Stimulated activated naive CD4-positive, alpha-beta T cell treated with Interleukin-2 at 50 U/mL for 16 hours (primary cell): Measurements from ENCODE around the gene ATXN10.

Source experiments
- DNase-seq: peaks from one replicate; lab custom pipeline; 2025; lab: John Stamatoyannopoulos, UW

Gene ATXN10

DNA sequence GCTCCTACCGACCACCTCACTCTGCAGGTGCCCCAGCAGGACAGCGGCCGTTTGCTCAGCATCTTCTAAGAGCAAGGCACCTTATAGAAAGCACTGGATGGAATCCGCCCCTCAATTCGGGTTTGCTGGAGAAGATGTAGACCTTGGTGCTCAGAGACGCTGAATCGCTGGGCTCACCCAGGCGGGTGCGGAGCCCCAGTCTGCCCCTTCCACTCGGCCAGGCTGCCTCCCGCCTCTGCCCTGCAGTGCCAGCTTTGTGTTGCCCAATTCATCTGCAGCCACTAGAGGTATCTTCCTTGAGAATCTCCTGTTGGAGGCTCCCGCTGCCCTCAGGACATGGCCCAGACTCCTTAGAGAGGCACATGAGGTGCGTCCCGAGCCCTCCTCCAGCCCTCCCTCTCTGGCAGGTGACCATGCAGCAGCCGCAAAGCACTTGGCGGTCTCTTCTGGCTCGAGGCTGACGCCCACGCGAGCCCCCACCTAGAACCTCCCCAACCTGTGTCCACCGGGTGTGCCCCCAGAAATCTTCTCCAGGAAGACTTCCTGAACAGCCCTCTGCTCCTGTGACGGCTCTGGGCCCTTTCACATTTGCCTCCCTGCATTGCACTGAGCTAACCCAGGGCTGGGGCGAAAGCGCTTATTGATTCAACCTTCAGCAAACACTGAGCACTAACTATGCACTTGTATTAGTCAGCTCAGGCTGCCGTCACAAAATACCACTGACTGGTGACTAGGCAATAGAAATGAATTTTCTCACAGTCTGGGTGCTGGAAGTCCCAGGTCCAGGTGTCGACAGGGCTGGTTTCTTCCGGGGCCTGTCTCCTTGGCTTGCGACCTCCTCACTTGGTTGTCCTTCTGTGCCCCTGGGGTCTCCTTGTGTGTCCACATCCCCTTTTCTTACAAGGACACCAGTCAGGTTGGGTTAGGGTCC lies 187.9 kb downstream of the ATXN10 start:
- DNase-seq = no peak

DNA sequence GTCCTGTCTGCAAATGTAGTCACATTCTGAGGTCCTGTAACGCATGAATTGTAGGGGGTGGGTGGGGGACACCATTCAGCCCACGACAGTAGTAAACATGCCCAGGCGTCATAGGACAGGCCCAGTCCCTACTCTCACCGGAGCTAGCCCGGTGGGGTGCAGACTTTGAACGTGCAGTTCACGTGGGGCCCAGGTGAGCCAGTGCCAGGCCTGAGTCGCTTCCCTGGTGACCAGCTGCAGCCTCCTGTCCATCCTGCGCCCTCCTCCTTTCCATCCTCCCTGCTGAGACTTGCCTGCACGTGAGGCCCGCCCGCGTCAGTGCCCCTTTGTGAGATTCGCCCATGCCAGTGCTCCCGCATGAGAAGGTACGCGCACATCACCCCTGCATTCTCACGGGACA lies 188.6 kb downstream of the ATXN10 start:
- no peak for DNase-seq

DNA sequence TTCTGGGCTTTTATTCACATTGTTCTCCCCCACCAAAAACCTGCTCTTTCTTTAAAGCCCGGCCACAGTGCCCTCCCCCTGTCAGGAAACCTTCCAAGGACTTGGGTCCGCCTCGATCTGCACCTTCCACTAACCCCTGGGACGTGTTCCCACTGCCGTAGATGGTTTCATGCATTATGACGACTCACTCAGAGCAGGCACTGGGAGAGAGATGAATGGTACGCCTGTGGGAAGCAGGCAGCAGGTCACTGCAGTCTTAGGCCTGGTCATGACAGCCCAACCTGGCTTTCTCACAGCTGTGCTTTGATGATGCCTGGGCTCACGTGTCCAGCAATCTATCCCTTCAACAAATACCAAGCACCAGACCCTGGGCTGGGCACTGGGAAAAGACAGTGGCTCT lies 189.6 kb downstream of the ATXN10 start:
- no peak for DNase-seq

DNA sequence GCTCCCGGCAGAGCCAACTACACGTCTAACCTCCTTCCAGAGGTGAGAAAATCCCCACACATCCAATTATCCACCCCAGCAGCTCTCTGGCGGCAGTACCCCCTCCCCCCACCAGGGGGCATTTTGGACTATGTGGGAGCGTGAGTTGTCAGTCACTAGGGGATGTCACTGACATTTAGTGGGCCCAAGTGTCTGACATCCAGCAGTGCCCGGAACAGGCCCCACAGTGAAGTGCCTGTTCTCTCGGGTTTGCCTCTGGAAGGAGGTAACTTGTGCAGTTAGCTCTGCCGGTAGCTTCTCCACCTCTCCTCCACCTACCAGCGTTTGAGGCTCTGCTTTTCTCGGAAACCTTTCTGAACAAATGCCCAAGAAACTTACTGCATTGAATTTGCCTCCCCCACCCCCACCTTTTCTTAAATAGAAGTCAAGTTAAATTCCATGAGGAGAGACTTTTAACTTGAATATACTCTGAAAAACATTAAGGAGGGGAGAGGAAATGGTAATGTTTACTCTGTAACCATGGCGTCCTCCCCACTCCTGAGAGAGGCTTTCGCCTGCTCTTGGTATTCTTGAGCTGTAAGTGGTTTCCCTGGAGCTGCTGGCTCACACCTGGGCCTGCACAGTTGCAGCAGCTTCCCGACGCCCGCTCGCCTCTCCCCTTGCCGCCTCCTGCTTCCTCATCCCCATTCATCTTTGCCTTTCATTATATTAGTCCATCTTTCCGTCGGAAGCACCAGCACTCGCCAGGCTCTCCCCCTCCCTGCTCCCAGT lies 192.5 kb downstream of the ATXN10 start:
- DNase-seq = peak; percentile 49

DNA sequence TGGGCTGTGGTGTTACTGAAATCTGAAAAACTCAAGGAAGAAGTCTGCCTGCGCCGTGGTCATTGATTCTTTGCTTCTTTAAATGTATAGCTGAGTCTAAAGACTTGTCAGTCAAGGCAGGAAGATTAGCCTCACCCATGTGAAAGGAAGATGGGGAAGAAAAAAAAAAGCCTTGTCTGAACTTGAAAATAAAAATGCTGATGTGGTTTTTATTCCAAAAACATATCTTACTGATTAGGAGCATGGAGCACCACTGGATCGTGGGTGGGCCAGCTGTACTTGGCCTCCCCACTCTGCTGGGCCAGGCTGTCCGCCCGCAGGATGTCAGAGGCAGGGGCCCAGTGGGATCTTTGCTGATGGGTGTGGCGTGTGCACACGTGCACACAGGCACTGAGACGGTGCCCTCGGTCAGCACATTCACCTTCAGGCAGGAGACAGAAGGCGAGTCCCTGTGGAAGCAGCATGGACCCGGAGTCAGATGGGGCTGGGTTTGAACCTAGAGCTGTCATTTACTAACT lies 193.4 kb downstream of the ATXN10 start:
- DNase-seq = no peak

DNA sequence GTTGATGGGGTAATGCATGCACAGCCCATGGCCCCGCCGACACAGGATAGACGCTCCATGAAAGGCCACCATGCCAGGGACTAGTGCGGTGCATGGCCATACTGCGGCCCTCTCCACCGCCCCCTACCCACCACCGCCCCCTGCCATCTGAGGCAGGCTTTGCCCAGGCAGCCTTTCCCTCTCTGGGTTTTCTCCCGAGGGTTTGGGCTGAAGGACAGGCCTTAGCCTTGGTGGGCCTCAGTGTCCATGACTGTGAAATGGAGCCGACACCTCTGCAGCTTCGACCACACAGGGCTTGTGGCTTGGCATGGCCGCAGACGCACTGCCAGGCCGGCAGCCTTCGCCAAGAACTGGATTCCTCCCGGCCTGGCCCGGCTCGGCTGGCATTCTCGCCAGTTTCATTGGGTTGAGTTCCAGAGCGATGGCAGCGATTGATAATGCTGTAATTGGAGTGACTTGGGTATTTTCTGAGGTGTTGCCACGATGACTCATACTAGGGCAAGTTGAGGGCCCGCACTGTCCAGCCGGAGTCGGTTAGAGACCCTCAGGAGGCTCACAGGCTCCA lies 194.0 kb downstream of the ATXN10 start:
- no peak for DNase-seq

DNA sequence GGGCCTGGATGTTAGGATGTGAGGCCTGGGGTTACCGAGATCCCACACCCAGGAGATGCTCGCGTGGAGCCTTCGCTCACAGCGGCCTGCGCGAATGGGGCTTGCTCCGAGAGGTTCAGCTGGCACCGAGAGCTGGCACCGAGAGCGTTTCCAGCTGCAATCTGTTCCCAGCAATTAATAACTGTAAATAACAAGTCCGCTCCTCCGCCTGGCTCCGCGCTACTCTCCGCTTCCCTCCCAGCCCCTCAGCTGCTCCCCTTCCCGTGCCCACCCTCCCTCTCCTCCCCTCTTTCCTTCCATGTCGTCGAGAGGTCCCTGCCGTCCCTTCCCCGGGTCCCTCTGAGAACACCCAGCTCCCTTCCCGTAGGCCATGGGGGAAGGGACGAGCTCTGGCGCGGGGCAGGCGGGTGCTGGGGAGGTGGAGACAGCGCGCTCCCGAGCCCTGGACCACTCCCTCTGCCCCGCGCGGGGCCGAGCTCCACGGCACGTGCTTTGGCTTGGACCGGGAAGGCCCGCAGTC lies 194.6 kb downstream of the ATXN10 start:
- no peak for DNase-seq

DNA sequence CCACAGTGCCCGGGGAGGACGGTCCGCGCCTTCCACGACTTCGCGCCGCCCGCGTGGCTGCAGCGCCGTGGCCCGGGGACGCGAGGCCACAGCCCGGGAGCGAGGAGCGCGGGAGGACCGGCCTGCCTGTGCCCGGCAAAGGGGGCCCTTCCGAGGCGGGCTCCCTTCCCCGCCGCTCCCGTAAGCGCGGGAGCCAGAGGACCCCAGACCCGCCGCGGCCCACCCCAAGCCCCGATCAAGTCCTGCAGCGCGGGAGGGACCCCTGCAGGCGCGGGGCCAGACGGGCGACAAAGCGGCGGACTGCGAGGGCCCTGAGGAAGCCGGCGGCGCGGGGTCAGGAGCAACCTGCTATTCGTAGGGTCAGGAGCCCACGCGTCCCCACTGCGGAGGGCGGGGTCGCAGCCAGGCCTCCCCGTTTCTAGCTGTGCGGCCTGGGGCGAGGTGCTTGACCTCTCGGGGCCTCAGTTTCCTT lies 195.0 kb downstream of the ATXN10 start:
- DNase-seq = no peak

DNA sequence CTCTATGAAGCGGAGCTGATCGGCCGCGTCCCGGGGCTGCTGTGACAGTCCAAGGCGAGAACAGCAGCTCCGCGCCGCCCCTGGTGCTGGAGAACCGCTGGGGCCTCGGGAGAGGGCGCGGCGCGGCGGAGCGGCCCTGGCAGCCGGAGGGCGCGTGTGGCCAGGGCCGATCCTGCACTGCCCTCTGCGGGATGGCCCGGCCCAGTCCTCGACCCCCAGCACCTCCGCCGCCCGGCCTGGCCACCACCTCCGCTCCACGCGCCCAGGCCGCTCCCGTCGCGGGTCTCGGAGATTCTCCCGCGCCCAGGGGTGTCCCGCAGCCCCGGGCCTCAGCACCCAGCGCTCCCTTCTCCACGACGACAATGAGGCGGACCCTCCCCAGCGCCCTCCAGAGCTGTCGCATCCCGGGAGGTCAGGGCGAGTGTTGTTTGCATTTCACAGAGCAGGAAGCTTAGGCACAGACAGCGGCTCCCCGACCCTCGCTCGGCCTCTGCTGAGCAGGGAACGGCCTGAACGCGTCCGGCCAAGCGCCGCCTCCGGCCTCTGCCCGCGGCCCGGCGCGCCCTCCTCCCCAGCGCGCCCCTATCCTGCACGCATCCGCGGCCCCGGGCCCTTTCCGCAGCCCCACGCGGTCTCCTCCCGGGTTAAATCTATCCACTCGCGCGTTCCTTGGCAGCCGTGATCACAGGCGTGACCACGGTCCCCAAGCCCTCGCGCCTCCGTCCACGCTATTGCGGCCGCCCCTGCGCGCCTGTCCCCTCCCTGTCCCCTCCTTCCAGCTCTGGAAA lies 195.7 kb downstream of the ATXN10 start:
- DNase-seq = no peak

DNA sequence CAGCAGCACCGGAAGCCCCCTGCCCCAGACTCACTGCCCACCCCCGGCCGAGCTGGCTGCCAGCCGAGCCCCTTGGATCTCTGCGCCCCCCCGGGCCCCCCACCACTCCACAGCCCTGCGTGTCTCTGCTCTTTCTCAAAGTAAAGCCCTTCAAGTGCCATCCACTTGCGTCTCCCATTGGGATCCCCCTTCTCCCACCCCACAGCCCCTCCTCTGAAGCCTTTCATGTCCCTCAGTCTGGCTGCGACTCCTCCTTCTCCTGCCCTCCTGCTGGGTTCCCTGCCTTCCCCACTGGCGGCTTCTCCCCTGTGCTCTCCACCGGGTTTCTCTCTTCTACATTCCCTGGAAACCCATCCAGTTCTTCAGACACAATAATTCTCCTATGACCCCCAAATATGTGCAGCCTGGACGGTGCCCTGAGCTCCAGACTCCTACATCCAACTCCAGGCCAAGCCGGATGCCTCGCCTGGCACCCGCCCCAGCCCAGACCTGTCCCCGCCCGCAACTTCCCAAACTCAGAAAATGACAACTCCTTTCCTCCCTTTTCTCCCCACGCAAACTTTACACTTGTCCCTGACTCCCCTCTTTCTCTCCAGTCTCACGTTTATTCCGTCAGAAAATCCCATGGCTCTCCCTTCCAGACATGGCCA lies 196.4 kb downstream of the ATXN10 start:
- no peak for DNase-seq

DNA sequence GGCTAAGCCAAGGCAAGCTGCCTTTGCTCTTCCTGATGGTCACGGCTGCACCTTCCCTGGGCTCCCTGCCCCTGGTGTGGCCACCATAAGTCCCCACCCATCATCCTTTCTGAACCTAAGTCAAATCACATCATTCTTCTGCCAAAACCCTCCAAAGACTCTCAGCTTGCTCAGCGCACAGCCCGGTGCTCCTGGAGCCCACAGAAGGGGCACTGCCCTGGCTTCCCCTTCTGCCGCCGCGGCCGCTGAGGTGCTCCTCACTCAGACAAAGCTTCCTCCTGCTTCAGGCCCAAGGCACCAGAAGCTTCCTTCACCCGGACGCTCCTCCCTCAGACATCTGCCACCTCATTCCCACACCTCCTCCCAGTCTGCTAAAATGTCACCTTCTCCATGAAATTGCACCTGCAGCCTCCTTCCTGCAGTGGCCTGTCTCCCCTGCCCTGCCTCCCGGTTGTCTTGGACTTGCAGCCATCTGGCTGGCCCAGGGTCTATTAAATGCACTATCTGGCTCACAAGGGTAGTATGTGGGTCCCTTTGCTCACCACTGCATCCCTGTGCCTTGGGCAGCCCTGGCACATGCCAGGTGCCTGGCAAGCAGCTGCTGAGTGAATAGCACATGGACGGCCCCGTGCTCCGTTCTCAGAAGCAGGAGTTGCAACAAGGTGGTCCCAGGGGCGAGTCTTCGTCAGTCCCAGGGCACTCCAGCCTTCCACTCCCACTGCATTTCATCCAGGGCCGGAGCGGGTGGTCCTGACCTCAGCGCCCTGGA lies 197.1 kb downstream of the ATXN10 start:
- DNase-seq = no peak

DNA sequence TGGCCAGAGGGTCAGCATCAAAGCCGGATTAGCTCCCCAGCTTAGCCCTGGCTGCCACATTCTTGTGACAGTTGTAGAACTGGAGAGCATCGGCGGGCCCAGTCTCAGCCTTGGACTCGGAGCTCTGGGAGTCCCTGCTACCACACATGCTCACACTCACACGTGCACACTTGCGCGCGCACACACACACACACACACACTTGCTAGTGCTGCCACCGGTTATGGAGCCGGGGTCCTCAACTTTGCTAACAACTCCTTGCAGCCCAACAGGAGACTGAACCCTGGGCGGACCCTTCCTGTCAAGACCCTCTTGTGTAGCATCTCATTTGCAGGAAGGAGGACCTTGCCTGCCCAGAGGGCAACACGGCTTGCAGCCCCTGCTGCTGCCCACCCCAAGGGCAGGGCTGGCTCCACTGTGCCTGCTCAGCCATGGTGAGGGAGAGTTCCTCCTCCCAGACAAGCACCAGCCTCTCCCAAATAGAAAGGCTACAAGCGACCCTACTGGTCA lies 197.8 kb downstream of the ATXN10 start:
- DNase-seq = no peak

DNA sequence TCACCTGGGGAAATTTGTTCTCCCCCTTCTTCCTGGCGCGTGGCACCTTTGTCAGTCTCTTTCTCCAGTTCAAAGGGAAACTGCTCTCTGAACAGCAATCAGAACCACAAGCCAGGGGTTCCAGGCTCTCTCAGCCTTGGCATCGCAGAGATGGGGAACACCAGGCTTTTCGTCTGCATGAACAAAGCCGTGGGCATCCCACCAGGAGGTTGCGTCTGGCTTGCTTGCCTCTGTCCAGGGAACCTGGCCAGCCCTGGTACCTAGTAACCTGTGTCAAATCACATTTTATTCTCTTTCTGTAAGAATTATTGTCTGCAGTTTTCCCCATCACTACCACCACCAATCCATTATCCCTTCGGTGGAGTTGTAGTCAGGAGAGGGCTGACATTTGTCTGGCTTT lies 198.4 kb downstream of the ATXN10 start:
- DNase-seq = no peak

DNA sequence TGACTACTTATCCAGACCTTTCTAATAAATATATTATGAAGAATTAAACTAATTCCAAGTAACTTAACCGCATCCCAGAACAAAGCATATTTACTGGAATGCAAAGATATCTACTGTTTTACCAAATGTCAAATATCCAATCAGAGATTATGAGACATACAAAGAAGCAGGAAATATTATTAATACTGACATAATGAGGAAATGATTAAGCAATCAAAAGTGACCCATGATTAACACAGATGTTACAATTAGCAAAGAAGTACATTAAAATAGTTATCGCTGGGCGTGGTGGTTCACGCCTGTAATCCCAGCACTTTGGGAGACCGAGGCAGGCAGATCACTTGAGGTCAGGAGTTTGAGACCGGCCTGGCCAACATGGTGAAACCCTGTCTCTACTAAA lies 200.1 kb downstream of the ATXN10 start:
- DNase-seq = no peak

DNA sequence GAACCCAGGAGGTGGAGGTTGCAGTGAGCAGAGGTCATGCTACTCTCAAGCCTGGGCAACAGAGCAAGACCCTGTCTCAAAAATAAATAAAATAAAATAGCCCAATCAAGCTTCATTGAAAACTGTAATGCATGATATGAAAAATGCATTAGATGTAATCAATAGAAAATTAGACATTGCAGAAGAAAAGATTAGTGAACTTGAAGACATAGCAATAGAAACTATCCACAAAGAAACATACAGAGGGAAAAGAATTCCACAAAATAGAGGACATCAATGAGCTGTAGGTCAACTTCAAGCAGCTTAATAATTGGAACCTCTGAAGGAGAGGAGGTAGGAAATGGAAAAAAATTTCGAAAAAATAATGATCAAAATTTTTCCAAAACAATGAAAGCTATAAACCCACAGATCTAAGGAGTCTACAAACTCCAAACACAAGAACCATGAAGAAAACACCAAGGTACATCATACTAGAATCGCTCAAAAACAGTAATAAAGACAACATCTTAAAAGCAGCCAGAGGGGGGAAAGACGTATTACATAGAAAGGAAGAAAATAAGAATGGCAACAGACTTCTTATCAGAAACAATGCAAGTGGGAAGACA lies 201.1 kb downstream of the ATXN10 start:
- DNase-seq = no peak

DNA sequence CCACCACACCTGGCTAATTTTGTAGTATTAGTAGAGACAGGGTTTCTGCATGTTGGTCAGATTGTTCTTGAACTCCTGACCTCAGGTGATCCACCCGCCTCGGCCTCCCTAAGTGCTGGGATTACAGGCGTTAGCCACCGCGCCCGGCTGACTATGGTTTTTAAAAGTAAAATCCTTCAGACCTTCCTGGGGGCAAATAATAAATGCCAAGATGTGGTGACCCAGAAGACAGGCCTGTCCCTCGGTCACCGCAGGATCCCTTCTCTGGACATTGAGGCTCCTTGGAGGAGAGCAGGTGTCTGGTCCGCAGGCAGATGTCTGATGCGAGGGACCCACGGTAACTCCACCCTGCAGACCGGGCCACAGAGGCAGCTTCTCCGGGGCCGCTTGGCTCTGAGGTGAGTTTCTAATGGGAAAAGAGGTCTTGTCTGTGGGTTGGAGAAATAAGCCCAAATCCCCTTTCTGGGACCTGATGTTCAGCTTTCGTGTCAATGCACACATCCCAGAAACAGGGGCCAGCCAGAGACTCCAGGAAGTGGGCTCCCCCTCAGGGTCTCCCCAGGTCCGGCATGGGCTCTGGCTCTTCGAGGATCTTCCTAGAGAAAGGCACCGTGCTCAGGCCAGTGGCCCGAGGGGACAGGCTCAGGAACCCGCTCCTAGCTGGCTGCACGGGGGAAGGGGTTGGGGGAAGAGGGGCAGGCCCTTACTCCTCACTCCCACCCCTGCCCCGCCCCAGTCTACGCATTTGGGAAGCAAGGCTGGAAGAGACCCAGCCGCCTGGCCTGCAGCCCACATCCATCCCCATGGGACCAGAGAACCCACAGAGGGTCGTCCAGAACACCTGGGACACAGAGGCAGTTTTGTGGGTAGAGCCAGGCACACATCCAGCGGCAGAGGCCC lies 204.8 kb downstream of the ATXN10 start:
- DNase-seq = no peak

DNA sequence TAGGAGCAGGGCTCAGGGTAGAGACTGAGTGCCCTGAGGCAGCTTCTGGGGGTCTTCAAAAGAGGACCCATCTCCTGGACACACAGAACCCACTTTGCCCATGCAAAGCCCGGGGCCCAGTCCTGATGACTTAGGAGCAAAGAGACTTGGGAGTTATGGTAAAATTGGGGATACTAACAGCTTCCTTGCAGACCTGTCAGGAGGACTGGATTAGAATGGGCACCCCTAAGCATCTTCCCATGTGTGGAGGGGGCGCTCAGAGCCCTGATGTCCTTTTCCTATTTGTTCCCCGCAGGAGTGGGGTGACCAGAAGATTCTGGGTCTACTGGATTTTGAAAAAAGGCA lies 205.4 kb downstream of the ATXN10 start:
- no peak for DNase-seq

DNA sequence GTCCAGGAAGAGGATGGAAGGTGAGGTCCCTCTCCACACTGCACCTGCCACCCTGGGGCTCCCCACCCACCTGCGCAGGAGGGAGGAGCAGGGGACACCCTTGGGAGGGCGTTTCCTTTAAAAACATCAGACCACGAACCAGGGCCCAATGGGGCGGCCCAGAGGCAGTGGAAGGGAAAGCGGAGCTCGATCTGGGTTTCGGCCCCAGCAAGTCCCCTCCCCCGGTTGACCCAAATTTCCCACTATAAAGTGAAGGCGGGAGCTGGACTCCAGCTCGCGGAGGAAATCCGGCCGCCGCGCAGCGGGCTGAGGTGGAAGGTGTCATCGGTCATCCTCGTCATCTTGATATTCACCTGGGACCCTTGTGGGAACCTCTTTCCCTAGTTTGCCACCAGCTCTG lies 206.0 kb downstream of the ATXN10 start:
- no peak for DNase-seq
